GM23338 (cell line): ENCODE data around the gene TUBB. TPM values are rescaled to one million over a fixed set of nuclear protein-coding genes. Genes with fewer than 3 reads are reported as not detected.

Source experiments
- ATAC-seq: fragments of 200-7000 bp; cut with Tn5 transposase; 3 replicates; pipeline ENCODE4 v1.9.1; 2020
- DNase-seq: peaks from one replicate; pipeline ENCODE4 v3.0.0-alpha.2; 2015; ENCODE audit warnings: low spot score
- H2AFZ ChIP-seq: fragments of 200-600 bp; sonication (generic); 2 replicates; pipeline ENCODE4 v1.8.0; 2016; ENCODE audit warnings: antibody characterized with exemption, mild to moderate bottlenecking, moderate library complexity
- H3F3A ChIP-seq: fragments of 200-600 bp; sonication (generic); replicated peaks from 2 replicates; pipeline ENCODE4 v1.8.0; 2017; ENCODE audit warnings: antibody characterized with exemption, mixed run types, low read depth
- H3K27ac ChIP-seq: fragments of 200-600 bp; sonication (generic); 2 replicates; pipeline ENCODE4 v1.6.1; 2016; ENCODE audit warnings: low read depth
- H3K27me3 ChIP-seq: fragments of 200-600 bp; sonication (generic); 2 replicates; pipeline ENCODE4 v1.8.0; 2016; ENCODE audit warnings: mild to moderate bottlenecking, mixed run types, moderate library complexity; ENCODE audit not compliant: insufficient read depth
- H3K36me3 ChIP-seq: fragments of 200-600 bp; sonication (generic); 2 replicates; pipeline ENCODE4 v1.8.0; 2016; ENCODE audit warnings: mild to moderate bottlenecking; ENCODE audit not compliant: insufficient read depth
- H3K4me1 ChIP-seq: fragments of 200-600 bp; sonication (generic); 2 replicates; pipeline ENCODE4 v1.8.0; 2016; ENCODE audit warnings: mild to moderate bottlenecking, moderate library complexity; ENCODE audit not compliant: insufficient read depth
- H3K4me2 ChIP-seq: fragments of 200-600 bp; sonication (generic); 2 replicates; pipeline ENCODE4 v1.7.1; 2017; ENCODE audit warnings: mixed run types
- H3K4me3 ChIP-seq: fragments of 200-600 bp; sonication (generic); 2 replicates; pipeline ENCODE4 v1.6.1; 2016; ENCODE audit warnings: mixed run types
- H3K79me2 ChIP-seq: fragments of 200-600 bp; sonication (generic); replicated peaks from 2 replicates; pipeline ENCODE4 v1.8.0; 2017; ENCODE audit warnings: mild to moderate bottlenecking; ENCODE audit not compliant: insufficient read depth
- H3K9me2 ChIP-seq: fragments of 200-600 bp; sonication (generic); 2 replicates; pipeline ENCODE4 v1.8.0; 2017; ENCODE audit not compliant: insufficient read depth
- H4K20me1 ChIP-seq: fragments of 200-600 bp; sonication (generic); replicated peaks from 2 replicates; pipeline ENCODE4 v1.8.0; 2017; ENCODE audit warnings: mild to moderate bottlenecking; ENCODE audit not compliant: insufficient read depth
- H3K27ac Mint-ChIP-seq: 2 replicates; pipeline ENCODE4 v1.8.0; 2020; ENCODE audit warnings: inconsistent platforms, mild to moderate bottlenecking, moderate library complexity, mixed read lengths
- H3K27me3 Mint-ChIP-seq: 3 replicates; pipeline ENCODE4 v1.8.0; 2022; ENCODE audit warnings: low read depth, mild to moderate bottlenecking, moderate library complexity, mixed read lengths, inconsistent platforms; ENCODE audit not compliant: insufficient read depth, poor library complexity
- H3K36me3 Mint-ChIP-seq: 3 replicates; pipeline ENCODE4 v1.8.0; 2021; ENCODE audit warnings: low read depth, mild to moderate bottlenecking, inconsistent platforms, moderate library complexity, mixed read lengths
- H3K4me1 Mint-ChIP-seq: 3 replicates; pipeline ENCODE4 v1.8.0; 2020; ENCODE audit warnings: mild to moderate bottlenecking, inconsistent platforms, mixed read lengths
- H3K4me3 Mint-ChIP-seq: 3 replicates; pipeline ENCODE4 v1.8.0; 2021; ENCODE audit warnings: moderate library complexity, mild to moderate bottlenecking, inconsistent platforms, mixed read lengths
- H3K9me3 Mint-ChIP-seq: 3 replicates; pipeline ENCODE4 v1.8.0; 2020; ENCODE audit warnings: moderate library complexity, mild to moderate bottlenecking, inconsistent platforms, mixed read lengths
- CREB1 ChIP-seq: fragments of 250-450 bp; sonication (Bioruptor Pico); IDR thresholded peaks from 2 replicates; pipeline ENCODE4 v1.5.0; 2020; ENCODE audit warnings: low read depth, mild to moderate bottlenecking, moderate library complexity
- CTCF ChIP-seq, 2 experiments: fragments of 200-600 bp in 1 of 2; sonication (generic) in 1 of 2; conservative IDR thresholded peaks; 2 replicates each; pipeline versions ENCODE4 v1.5.1 to v1.6.1; 2016 to 2017; ENCODE audit warnings: antibody characterized with exemption in 2 of 2, low read depth in 2 of 2, mild to moderate bottlenecking in 2 of 2, moderate library complexity in 1 of 2
- ETS1 ChIP-seq: IDR thresholded peaks from 2 replicates; pipeline ENCODE4 v1.6.1; 2016; ENCODE audit warnings: antibody characterized with exemption
- EZH2 ChIP-seq: fragments of 200-600 bp; sonication (generic); IDR thresholded peaks from one replicate; pipeline ENCODE4 v1.8.0; 2017; ENCODE audit warnings: antibody characterized with exemption, mild to moderate bottlenecking, low read depth; ENCODE audit not compliant: unreplicated experiment
- EZH2phosphoT487 ChIP-seq: fragments of 200-600 bp; sonication (generic); IDR thresholded peaks from one replicate; pipeline ENCODE4 v1.8.1; 2018; ENCODE audit warnings: antibody characterized with exemption; ENCODE audit not compliant: unreplicated experiment
- JUNB ChIP-seq: IDR thresholded peaks from one replicate; pipeline ENCODE4 v1.6.1; 2016; ENCODE audit warnings: antibody characterized with exemption; ENCODE audit not compliant: unreplicated experiment
- NANOG ChIP-seq: IDR thresholded peaks from 2 replicates; pipeline ENCODE4 v1.6.1; 2016; ENCODE audit warnings: antibody characterized with exemption, borderline replicate concordance
- POLR2AphosphoS5 ChIP-seq: IDR thresholded peaks from 2 replicates; pipeline ENCODE4 v1.6.1; 2016; ENCODE audit warnings: antibody characterized with exemption, low read depth
- REST ChIP-seq: IDR thresholded peaks from one replicate; pipeline ENCODE4 v1.6.1; 2018; ENCODE audit warnings: antibody characterized with exemption; ENCODE audit not compliant: unreplicated experiment
- STAT1 ChIP-seq: IDR thresholded peaks from one replicate; pipeline ENCODE4 v1.6.1; 2016; ENCODE audit warnings: antibody characterized with exemption; ENCODE audit not compliant: unreplicated experiment
- ZNF114 ChIP-seq: fragments of 250-450 bp; sonication (Bioruptor Pico); IDR thresholded peaks from 2 replicates; pipeline ENCODE4 v1.5.0; 2020; ENCODE audit warnings: mild to moderate bottlenecking, moderate library complexity
- ZNF331 ChIP-seq: fragments of 250-450 bp; sonication (Bioruptor Pico); IDR thresholded peaks from 2 replicates; pipeline ENCODE4 v1.5.0; 2020; ENCODE audit warnings: low read depth, mild to moderate bottlenecking, moderate library complexity
- ZNF462 ChIP-seq: fragments of 250-450 bp; sonication (Bioruptor Pico); IDR thresholded peaks from 2 replicates; pipeline ENCODE4 v1.5.0; 2020; ENCODE audit warnings: mild to moderate bottlenecking, moderate library complexity
- polyA plus RNA-seq: library from polyadenylated mRNA; unstranded; fragments of >200 nt; fragmentation: Nextera tagmentation; extraction: Ambion mirVana; gene quantifications from 2 replicates; pipeline ENCODE4 v1.2.1, GENCODE V29; 2016
- total RNA-seq: library from RNA; depleted of rRNA; stranded (reverse); fragments of >200 nt; shearing (Covaris generic); gene quantifications from 2 replicates; pipeline ENCODE4 v1.2.3, GENCODE V29; 2014

TUBB gene
- total and polyA plus RNA-seq, 2 experiments from 2014 or later = 1,041 to 1,704 TPM

GRCh38 chr6:30679765-30680535, 40.2 kb upstream of the TUBB start:
- Histone ChIP-seq H3K36me3 (peaks cover 5% of the 10 kb centered on the region; the same call in 1 of the 2 replicates), H3K27me3 (no peaks in the 10 kb centered on the region), H3K4me1 (peaks cover 34% of the 10 kb centered on the region), H3F3A (0 out of 2 replicates have a peak, but pooled peaks cover 5% of the 10 kb centered on the region), H3K4me2 (peak overlapping the region; percentile 86), H3K9me2 (no peaks in the 10 kb centered on the region), H3K27ac (no peak overlapping the region), H3K79me2 (peaks cover 15% of the 10 kb centered on the region), H3K4me3 (peak overlapping the region; percentile 55; the same call in 1 of the 2 replicates), H4K20me1 (no peaks in the 10 kb centered on the region; the same call in 1 of the 2 replicates), H2AFZ (no peak overlapping the region)
- peaks cover 22% of the 10 kb centered on the region for H3K36me3 Mint-ChIP-seq
- DNase-seq = no peak
- no peak for TF ChIP-seq EZH2
- no peak for TF ChIP-seq ZNF331
- TF ChIP-seq ZNF462 (CRISPR knock-in tag) = no peak
- TF ChIP-seq REST = no peak
- no peak for TF ChIP-seq NANOG
- no peak for TF ChIP-seq CTCF (conservative IDR thresholded peaks at IDR 0.05; ENCODE audit: low read depth in 2 of 2)
- TF ChIP-seq CREB1 (CRISPR knock-in tag) = no peak
- TF ChIP-seq STAT1 = no peak
- no peak for TF ChIP-seq JUNB
- no peak for TF ChIP-seq EZH2phosphoT487
- TF ChIP-seq ETS1 = no peak
- no peak for TF ChIP-seq POLR2AphosphoS5
- TF ChIP-seq ZNF114 = no peak
- peaks cover 43% of the 10 kb centered on the region for H3K4me1 Mint-ChIP-seq
- peaks cover 7% of the 10 kb centered on the region for H3K27me3 Mint-ChIP-seq
- peak overlapping the region; percentile 70; the same call in 1 of the 3 replicates for H3K4me3 Mint-ChIP-seq
- H3K27ac Mint-ChIP-seq = no peak overlapping the region
- ATAC-seq = peak; percentile 3; the same call in 2 of the 3 replicates
- H3K9me3 Mint-ChIP-seq = no peaks in the 10 kb centered on the region
